SJSA1 (cell line): ENCODE results near the gene HTT. TPM values are rescaled to one million over a fixed set of nuclear protein-coding genes. Genes with fewer than 3 reads are reported as not detected.
A peak's percentile ranks its signal among the peaks of the same experiment; 100 is the strongest.
"Not testable (repeated sequence)": the region's sequence is repeated elsewhere in the genome, so short reads cannot be mapped to it uniquely, and the experiment has no call there.

ENCODE experiments used
- DNase-seq, 2 experiments: peaks; one replicate each; pipeline ENCODE4 v3.0.0-alpha.2; 2015 to 2020; ENCODE audit warnings: low spot score in 2 of 2, low read depth in 1 of 2
- H3K27ac ChIP-seq: fragments of 250-450 bp; sonication (Bioruptor Pico); 2 replicates; pipeline ENCODE4 v1.5.1; 2020; ENCODE audit warnings: mild to moderate bottlenecking, moderate library complexity
- H3K27me3 ChIP-seq: fragments of 250-450 bp; sonication (Bioruptor Pico); replicated peaks from 2 replicates; pipeline ENCODE4 v1.5.1; 2020; ENCODE audit warnings: mild to moderate bottlenecking, moderate library complexity
- H3K36me3 ChIP-seq: fragments of 250-450 bp; sonication (Bioruptor Pico); 2 replicates; pipeline ENCODE4 v1.5.1; 2020; ENCODE audit warnings: mild to moderate bottlenecking
- H3K4me1 ChIP-seq: fragments of 250-450 bp; sonication (Bioruptor Pico); replicated peaks from 2 replicates; pipeline ENCODE4 v1.6.1; 2021; ENCODE audit warnings: mild to moderate bottlenecking
- H3K4me3 ChIP-seq: fragments of 250-450 bp; sonication (Bioruptor Pico); 2 replicates; pipeline ENCODE4 v1.5.1; 2020; ENCODE audit warnings: mild to moderate bottlenecking
- H3K9me3 ChIP-seq: fragments of 250-450 bp; sonication (Bioruptor Pico); replicated peaks from 2 replicates; pipeline ENCODE4 v1.5.1; 2020; ENCODE audit warnings: mild to moderate bottlenecking
- total RNA-seq: library from RNA; depleted of rRNA; stranded (reverse); fragments of >200 nt; shearing (Covaris generic); gene quantifications from 2 replicates; pipeline ENCODE4 v1.2.3, GENCODE V29; 2014

The HTT gene
- total RNA-seq, 1 experiment from 2014 or later: 12.6 TPM

- Histone ChIP-seq H3K36me3 (no peaks in the 10 kb centered on the region), H3K27me3 (no peaks in the 10 kb centered on the region), H3K27ac (no peak overlapping the region), H3K9me3 (no peaks in the 10 kb centered on the region), H3K4me1 (peaks cover 4% of the 10 kb centered on the region), H3K4me3 (no peak overlapping the region)
- no peak for DNase-seq
Observed at GRCh38 chr4:3079694-3080123, 5.2 kb downstream of the HTT start.

DNA sequence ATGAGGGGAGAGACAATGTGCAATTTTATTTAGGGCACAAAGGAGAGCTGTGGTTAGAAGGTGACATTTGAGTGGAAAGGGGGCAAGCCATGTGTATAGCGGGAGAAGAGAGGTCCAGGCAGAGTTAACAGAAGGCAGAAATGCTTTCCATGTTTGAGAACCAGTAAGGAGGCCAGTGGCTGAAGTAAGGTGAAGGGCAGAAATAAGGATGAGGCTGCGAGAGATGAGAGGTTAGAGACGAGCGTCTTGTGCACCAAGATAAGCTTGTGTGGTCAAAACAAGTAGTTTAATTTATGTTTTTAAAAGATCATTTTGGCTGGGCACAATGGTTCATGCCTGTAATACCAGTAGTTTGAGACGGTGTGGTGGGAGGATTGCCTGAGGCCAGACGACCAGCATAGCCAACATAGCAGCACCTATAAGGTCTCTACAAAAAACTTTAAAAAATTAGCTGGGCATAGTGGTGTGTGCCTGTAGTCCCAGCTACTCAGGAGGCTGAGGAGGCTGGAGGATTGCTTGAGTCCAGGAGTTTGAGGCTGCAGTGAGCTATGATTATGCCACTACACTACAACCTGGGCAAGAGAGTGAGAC is 8.5 kb downstream of the HTT start:
- DNase-seq: no peak
- no peaks in the 10 kb centered on the region for H3K36me3 ChIP-seq
- no peaks in the 10 kb centered on the region for H3K27me3 ChIP-seq
- no peak overlapping the region for H3K27ac ChIP-seq
- H3K4me3 ChIP-seq: no peak overlapping the region
- H3K4me1 ChIP-seq: no peaks in the 10 kb centered on the region
- no peaks in the 10 kb centered on the region for H3K9me3 ChIP-seq

GRCh38 chr4:3083732-3084131 is 9.3 kb downstream of the HTT start:
- DNase-seq: no peak
- Histone ChIP-seq H3K27me3 (no peaks in the 10 kb centered on the region), H3K27ac (no peak overlapping the region), H3K4me1 (no peaks in the 10 kb centered on the region), H3K4me3 (no peak overlapping the region), H3K9me3 (no peaks in the 10 kb centered on the region), H3K36me3 (no peaks in the 10 kb centered on the region)

- H3K4me1 ChIP-seq: no peaks in the 10 kb centered on the region
- H3K4me3 ChIP-seq: no peak overlapping the region
- H3K27me3 ChIP-seq: no peaks in the 10 kb centered on the region
- DNase-seq: no peak
- no peak overlapping the region for H3K27ac ChIP-seq
- H3K9me3 ChIP-seq: no peaks in the 10 kb centered on the region
- H3K36me3 ChIP-seq: no peaks in the 10 kb centered on the region
Observed at GRCh38 chr4:3085948-3086670, 11.6 kb downstream of the HTT start.

DNA sequence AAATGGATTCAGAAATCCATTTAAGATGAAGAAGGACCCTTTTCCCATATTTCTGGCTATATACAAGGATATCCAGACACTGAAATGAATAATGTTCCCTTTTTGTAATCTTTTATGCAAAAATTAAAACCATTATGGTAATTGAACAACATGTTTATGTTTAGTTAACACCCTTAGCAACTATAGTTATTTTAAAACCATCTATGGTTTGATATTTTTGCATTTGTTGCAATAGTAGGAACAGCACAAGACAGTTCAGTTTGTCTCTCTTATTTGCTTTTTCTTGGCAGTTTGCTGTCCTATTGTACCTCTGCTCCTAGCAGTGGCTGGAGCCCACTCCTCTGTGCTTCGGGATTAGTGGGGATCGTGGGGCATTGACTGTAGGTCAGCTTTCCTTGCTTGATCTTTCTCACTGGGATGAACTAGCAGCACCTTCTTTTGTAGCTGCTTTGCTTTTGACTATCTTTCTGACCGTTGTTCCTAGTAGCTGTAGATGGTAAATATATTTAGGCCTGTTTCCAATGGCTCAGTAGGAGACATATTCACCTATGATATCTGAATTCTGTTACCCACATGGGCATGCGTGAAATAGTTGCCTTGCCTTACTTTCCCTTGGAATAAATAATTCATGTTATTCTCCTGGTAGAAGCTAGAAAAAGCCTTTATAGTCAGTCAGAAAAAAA is 12.8 kb downstream of the HTT start:
- Histone ChIP-seq H3K36me3 (no peaks in the 10 kb centered on the region), H3K9me3 (no peaks in the 10 kb centered on the region), H3K4me1 (no peaks in the 10 kb centered on the region), H3K4me3 (no peak overlapping the region), H3K27me3 (no peaks in the 10 kb centered on the region), H3K27ac (no peak overlapping the region)
- DNase-seq: no peak

GRCh38 chr4:3091464-3091863 is 17.0 kb downstream of the HTT start:
- no peaks in the 10 kb centered on the region for H3K4me1 ChIP-seq
- no peaks in the 10 kb centered on the region for H3K27me3 ChIP-seq
- no peaks in the 10 kb centered on the region for H3K36me3 ChIP-seq
- H3K9me3 ChIP-seq: no peaks in the 10 kb centered on the region
- no peak for DNase-seq
- no peak overlapping the region for H3K27ac ChIP-seq
- no peak overlapping the region for H3K4me3 ChIP-seq

DNA sequence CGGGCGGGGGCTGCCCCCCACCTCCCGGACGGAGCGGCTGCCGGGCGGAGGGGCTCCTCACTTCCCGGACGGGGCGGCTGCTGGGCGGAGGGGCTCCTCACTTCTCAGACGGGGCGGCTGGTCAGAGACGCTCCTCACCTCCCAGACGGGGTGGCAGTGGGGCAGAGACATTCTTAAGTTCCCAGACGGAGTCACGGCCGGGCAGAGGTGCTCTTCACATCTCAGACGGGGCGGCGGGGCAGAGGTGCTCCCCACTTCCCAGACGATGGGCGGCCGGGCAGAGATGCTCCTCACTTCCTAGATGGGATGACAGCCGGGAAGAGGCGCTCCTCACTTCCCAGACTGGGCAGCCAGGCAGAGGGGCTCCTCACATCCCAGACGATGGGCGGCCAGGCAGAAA is 20.2 kb downstream of the HTT start:
- not testable (repeated sequence) for H3K4me3 ChIP-seq, DNase-seq, H3K27me3 ChIP-seq, H3K4me1 ChIP-seq, H3K36me3 ChIP-seq, H3K27ac ChIP-seq, H3K9me3 ChIP-seq

DNA sequence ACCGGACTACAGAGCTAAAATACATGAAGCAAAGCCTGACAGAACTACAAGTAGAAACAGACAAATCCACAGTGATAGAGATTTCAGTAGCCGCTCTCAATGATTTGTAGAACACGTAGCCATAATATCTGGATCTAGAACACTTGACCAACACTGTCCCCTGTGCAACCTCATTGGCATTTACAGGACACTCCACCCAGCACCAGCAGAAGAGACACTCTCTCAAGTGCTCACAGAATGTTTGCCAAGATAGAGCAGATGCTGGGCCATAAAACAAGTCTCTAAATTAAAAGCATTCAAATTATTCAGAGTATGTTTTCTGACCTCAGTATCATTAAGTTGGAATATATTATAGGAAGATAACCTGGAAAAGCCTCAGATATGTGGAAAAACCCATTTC is 21.7 kb downstream of the HTT start:
- Histone ChIP-seq H3K27me3 (no peaks in the 10 kb centered on the region), H3K4me1 (no peaks in the 10 kb centered on the region)
- DNase-seq: no peak

GRCh38 chr4:3098346-3098745 is 23.9 kb downstream of the HTT start:
- Histone ChIP-seq H3K9me3 (no peaks in the 10 kb centered on the region), H3K36me3 (no peaks in the 10 kb centered on the region), H3K4me3 (no peak overlapping the region), H3K4me1 (no peaks in the 10 kb centered on the region), H3K27me3 (no peaks in the 10 kb centered on the region), H3K27ac (no peak overlapping the region)
- DNase-seq: no peak

More for the DNA sequence above, 21.7 kb downstream of the HTT start:
- H3K27ac ChIP-seq: no peak overlapping the region
- no peaks in the 10 kb centered on the region for H3K36me3 ChIP-seq
- no peak overlapping the region for H3K4me3 ChIP-seq
- no peaks in the 10 kb centered on the region for H3K9me3 ChIP-seq

GRCh38 chr4:3106339-3107186 is 32.1 kb downstream of the HTT start:
- Histone ChIP-seq H3K27me3 (no peaks in the 10 kb centered on the region), H3K4me1 (peaks cover 11% of the 10 kb centered on the region), H3K9me3 (no peaks in the 10 kb centered on the region), H3K36me3 (peaks cover 9% of the 10 kb centered on the region), H3K27ac (no peak overlapping the region), H3K4me3 (no peak overlapping the region)
- DNase-seq: peak; percentile 65 to 76

DNA sequence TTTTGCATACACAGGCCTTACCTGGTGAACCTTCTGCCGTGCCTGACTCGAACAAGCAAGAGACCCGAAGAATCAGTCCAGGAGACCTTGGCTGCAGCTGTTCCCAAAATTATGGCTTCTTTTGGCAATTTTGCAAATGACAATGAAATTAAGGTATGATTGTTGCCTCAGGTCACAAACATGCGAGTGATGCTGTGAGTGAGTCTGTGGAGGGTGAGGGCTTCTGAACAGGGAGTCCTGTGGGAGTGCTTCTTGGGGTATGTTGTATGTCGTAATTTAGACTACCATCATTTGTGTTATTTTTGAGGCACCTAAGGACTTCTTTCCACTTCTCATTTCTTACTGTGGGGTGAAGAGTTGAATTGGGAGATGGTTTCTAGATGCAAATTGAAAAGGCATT is 32.8 kb downstream of the HTT start:
- H3K9me3 ChIP-seq: no peaks in the 10 kb centered on the region
- peaks cover 11% of the 10 kb centered on the region for H3K4me1 ChIP-seq
- peaks cover 9% of the 10 kb centered on the region for H3K36me3 ChIP-seq
- H3K27ac ChIP-seq: no peak overlapping the region
- H3K27me3 ChIP-seq: no peaks in the 10 kb centered on the region
- no peak for DNase-seq
- H3K4me3 ChIP-seq: no peak overlapping the region

DNA sequence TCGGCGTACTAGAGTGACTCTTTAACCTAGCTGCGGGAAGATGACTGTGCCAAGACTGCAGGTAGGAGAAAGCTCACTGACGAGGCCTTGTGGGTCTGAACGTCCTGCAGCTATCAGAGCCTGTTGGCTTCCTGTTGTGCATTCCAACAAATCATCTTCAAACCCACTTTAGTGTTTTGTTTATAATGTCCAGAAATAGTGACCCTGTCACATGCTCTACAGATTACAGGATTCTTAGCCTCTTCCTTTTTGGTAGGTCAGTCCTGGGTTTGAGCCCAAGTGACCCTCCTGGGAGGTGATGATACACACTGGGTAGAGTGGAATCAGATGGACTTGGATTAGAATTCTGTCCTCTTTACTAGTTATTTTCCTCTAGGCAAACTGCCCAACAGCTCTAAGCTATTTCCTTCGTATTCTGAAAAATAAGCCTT is 33.2 kb downstream of the HTT start:
- Histone ChIP-seq H3K4me3 (no peak overlapping the region), H3K4me1 (peaks cover 11% of the 10 kb centered on the region), H3K36me3 (peaks cover 10% of the 10 kb centered on the region), H3K27ac (no peak overlapping the region), H3K9me3 (no peaks in the 10 kb centered on the region), H3K27me3 (no peaks in the 10 kb centered on the region)
- DNase-seq: no peak

GRCh38 chr4:3108211-3108610 is 33.7 kb downstream of the HTT start:
- peaks cover 11% of the 10 kb centered on the region for H3K4me1 ChIP-seq
- no peak overlapping the region for H3K27ac ChIP-seq
- no peak overlapping the region for H3K4me3 ChIP-seq
- H3K27me3 ChIP-seq: no peaks in the 10 kb centered on the region
- no peak for DNase-seq
- peaks cover 15% of the 10 kb centered on the region for H3K36me3 ChIP-seq
- H3K9me3 ChIP-seq: no peaks in the 10 kb centered on the region
